Astrocyte (in vitro differentiated cells and primary cell): ENCODE measurements around the gene GLIPR2.

ENCODE experiments used
- EZH2 ChIP-seq: IDR thresholded peaks from 2 replicates; pipeline ENCODE4 v1.6.1; 2012; ENCODE audit warnings: mild to moderate bottlenecking, low read length, inconsistent platforms; ENCODE audit not compliant: insufficient read depth
- TF ChIP-seq, protein P1 (sequence below): IDR thresholded peaks from 2 replicates; pipeline ENCODE4 v1.5.1; 2011; ENCODE audit warnings: low read depth, mild to moderate bottlenecking, inconsistent platforms, low read length, moderate library complexity; ENCODE audit not compliant: insufficient read depth

DNA sequence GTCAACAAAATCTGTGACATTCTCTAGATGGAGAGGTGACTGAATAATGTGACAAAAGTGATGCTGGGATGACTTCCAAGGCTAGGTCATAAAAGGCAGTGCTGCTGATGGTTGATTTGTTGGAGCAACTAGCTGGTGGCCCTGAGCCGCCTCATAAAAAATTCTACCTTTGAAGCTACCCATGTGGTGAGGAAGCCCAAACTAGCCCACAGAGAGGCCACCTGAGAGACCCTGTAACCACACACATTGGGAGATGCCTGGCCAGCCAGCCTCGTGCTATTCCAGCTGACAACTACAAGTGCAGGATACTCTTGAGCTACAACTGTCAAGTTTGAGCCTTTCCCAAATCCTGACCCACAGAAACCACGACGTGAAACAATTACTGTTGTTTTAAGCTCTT, 76.9 kb downstream of the GLIPR2 start:
- TF ChIP-seq, protein P1, sequence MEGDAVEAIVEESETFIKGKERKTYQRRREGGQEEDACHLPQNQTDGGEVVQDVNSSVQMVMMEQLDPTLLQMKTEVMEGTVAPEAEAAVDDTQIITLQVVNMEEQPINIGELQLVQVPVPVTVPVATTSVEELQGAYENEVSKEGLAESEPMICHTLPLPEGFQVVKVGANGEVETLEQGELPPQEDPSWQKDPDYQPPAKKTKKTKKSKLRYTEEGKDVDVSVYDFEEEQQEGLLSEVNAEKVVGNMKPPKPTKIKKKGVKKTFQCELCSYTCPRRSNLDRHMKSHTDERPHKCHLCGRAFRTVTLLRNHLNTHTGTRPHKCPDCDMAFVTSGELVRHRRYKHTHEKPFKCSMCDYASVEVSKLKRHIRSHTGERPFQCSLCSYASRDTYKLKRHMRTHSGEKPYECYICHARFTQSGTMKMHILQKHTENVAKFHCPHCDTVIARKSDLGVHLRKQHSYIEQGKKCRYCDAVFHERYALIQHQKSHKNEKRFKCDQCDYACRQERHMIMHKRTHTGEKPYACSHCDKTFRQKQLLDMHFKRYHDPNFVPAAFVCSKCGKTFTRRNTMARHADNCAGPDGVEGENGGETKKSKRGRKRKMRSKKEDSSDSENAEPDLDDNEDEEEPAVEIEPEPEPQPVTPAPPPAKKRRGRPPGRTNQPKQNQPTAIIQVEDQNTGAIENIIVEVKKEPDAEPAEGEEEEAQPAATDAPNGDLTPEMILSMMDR, result no peak
- TF ChIP-seq EZH2, result no peak
